Activated CD4-positive, alpha-beta T cell treated with anti-CD3 and anti-CD28 coated beads, Interleukin-2, amount 50 U/mL, for 48 hours (primary cell): ENCODE results near the gene OR10C1.
"Not testable (repeated sequence)": the region's sequence is repeated elsewhere in the genome, so short reads cannot be mapped to it uniquely, and the experiment has no call there.

ENCODE experiments used
- DNase-seq, 2 experiments: peaks; one replicate each; pipeline ENCODE4 v3.0.0-alpha.2; 2020

OR10C1 gene

GRCh38 chr6:29439006-29439405, at the start of gene OR10C1:
Gene OR10C1 (plus strand): TSS chr6:29439306. CDS start chr6:29440016, 710 bp downstream.
- no peak for DNase-seq

GRCh38 chr6:29395331-29395730, 43.8 kb upstream of the OR10C1 start, which contains the start of gene OR12D2:
Gene OR12D2 (plus strand): TSS chr6:29395631. CDS start chr6:29396700, 1,069 bp downstream.
- no peak for DNase-seq

- no peak for DNase-seq
Measured at GRCh38 chr6:29399525-29399924, 39.6 kb upstream of the OR10C1 start.

GRCh38 chr6:29403801-29404200, 35.3 kb upstream of the OR10C1 start:
- no peak for DNase-seq

GRCh38 chr6:29414588-29414987, 24.5 kb upstream of the OR10C1 start, which contains the start of gene OR12D1:
Gene OR12D1 (plus strand): TSS chr6:29414928.
- DNase-seq, result no peak

- no peak for DNase-seq
Measured at GRCh38 chr6:29419516-29419915, 19.6 kb upstream of the OR10C1 start.

- DNase-seq, result no peak
Measured at GRCh38 chr6:29424168-29424567, 14.9 kb upstream of the OR10C1 start.

GRCh38 chr6:29424575-29424974, 14.5 kb upstream of the OR10C1 start:
- no peak for DNase-seq

GRCh38 chr6:29425075-29425474, 14.0 kb upstream of the OR10C1 start:
- DNase-seq, result no peak

- DNase-seq, result no peak
Measured at GRCh38 chr6:29426654-29427053, 12.5 kb upstream of the OR10C1 start.

- not testable (repeated sequence) for DNase-seq
Measured at GRCh38 chr6:29436730-29437129, 2.4 kb upstream of the OR10C1 start.

- no peak for DNase-seq
Measured at GRCh38 chr6:29442719-29443118, 3.6 kb downstream of the OR10C1 start.

GRCh38 chr6:29444031-29444430, 4.9 kb downstream of the OR10C1 start:
- not testable (repeated sequence) for DNase-seq

GRCh38 chr6:29447670-29448069, 8.6 kb downstream of the OR10C1 start:
- no peak for DNase-seq

GRCh38 chr6:29451471-29452193, 12.5 kb downstream of the OR10C1 start:
- no peak for DNase-seq

GRCh38 chr6:29456971-29457370, 17.9 kb downstream of the OR10C1 start, which contains the start of the genes OR11A1 and OR2H1:
Gene OR11A1 (minus strand): TSS chr6:29457071. CDS start chr6:29427641, 29,430 bp downstream.
Gene OR2H1 (plus strand): TSS chr6:29457155. CDS start chr6:29461770, 4,615 bp downstream.
- no peak for DNase-seq

- DNase-seq, result no peak
Measured at GRCh38 chr6:29461021-29461814, 22.1 kb downstream of the OR10C1 start.

GRCh38 chr6:29462022-29462421, 22.9 kb downstream of the OR10C1 start:
- DNase-seq, result no peak

GRCh38 chr6:29465279-29465678, 26.2 kb downstream of the OR10C1 start:
- DNase-seq, result no peak

GRCh38 chr6:29465801-29466200, 26.7 kb downstream of the OR10C1 start:
- no peak for DNase-seq

GRCh38 chr6:29466241-29466640, 27.1 kb downstream of the OR10C1 start:
- no peak for DNase-seq

- no peak for DNase-seq
Measured at GRCh38 chr6:29474996-29475395, 35.9 kb downstream of the OR10C1 start.

GRCh38 chr6:29477923-29478450, 38.9 kb downstream of the OR10C1 start:
- DNase-seq, result no peak

GRCh38 chr6:29478740-29479139, 39.6 kb downstream of the OR10C1 start:
- no peak for DNase-seq
